ENCODE data around the gene SLBP.

Gene SLBP

DNA sequence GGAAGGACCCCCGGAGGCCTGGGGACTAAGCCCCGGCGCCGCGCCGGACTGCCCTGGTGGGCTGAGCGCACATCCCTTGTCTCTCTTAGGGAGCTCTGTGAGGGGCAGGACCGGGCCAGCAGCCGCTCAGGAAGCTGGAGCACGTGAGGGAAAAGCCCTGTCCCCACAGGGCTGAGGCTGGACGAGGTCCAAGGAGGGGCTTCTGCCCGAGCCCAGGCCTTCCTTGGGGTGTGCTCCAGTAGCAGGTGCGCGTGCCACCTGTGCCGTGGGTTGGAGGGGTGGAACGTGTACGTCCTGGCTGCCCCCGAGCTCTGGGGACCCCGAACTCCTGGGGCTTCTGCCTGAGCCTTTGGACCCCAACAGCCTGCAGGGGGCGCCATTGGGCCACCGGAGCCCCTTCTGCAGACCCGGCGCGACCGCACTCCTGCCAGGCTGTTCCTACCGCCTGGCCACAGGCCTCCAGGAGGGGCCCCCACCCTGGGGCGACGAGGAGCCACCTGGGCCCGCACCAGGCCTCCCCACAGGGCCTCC is 36.4 kb upstream of the SLBP start:
- no peak for DNase-seq

DNA sequence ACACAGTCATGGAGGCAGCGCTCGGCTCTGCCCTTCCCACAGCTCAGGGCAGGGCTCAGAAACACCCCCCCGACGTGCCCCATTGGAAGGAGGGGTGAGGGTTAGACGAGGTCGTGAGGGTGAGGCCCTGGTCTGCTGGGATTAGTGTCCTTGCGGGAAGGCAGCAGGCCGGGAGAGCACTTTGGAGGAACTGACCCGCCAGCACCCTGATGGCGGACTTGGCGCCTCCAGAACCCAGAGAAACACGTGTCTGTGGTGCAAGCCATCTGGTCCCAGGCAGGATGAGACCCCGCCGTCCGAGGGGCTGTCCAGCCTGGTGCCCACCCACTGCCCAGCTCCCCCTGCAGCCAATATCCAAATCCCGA is 35.5 kb upstream of the SLBP start:
- DNase-seq: no peak

DNA sequence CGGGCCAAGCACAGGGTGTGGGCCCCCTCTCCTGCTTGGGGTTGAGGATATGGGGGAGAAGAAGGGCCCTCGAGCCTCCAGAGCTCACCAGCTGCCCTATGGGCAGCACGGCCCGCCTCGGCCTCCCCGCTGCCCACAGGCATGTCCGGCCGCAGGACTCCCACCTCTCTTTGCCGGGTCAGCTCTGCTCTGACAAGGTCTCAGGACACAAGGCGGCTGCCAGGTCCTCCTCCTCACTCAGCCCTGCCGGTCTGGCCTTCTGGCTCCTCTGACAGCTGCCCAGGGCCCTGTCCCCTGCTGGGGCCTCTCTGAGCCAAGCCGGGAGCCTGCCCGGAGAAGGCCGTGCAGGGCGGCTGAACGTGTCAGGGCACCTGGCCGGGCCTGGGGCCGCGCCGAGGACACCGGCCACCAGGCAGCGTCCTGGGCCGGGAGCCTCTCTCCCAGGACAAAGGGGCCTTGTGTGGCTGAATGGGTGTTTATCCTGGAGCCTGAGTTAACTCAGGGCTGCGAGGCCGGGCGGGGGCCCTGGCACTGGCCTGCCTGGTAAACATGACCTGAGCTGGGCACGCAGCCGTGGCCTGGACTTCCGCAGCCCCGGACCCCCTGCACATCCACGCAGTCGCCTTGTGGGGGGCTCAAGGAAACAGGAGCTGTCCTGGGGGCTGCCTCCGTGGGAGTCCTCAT is 34.9 kb upstream of the SLBP start:
- DNase-seq: peak in 1 of 2 experiments; percentile 35

GRCh38 chr4:1746265-1746691 is 34.2 kb upstream of the SLBP start:
- DNase-seq: no peak

GRCh38 chr4:1745697-1746096 is 33.6 kb upstream of the SLBP start:
- DNase-seq: no peak

- no peak for DNase-seq
Observed at GRCh38 chr4:1745165-1745564, 33.0 kb upstream of the SLBP start.

DNA sequence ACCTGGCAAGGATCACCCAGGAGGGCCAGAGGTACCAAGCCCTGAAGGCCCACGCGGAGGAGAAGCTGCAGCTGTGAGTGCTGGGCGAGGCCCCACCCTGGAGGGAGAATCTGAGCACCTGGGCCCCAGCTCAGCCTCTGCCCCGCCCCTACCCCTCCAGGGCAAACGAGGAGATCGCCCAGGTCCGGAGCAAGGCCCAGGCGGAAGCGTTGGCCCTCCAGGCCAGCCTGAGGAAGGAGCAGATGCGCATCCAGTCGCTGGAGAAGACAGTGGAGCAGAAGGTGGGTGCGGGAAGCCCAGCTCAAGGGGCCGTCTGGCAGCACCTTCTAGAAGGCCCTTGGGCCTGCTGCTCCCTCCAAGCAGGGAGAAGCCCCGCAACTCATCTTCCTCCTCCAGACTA is 32.4 kb upstream of the SLBP start:
- DNase-seq: no peak

GRCh38 chr4:1743975-1744374 is 31.9 kb upstream of the SLBP start:
- DNase-seq: no peak

DNA sequence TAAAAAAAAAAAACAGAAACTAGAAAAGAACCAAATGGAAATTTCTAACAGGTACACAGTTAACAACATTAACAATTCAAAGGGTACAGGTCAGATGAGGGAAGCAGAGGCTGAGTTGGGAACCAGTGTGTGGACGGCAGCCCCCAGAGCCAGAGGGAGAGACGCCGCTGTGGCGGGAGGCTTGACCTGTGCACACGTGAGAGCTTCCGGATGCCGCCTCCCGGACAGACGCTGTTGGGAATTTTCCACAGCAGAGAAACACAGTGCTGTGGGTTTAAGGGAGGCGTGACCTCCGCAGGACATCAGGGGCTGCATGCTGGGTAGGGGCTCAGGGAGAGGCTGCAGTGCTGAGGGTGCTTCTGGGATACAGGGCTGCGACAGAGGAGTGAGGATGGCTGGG is 31.4 kb upstream of the SLBP start:
- DNase-seq: no peak

DNA sequence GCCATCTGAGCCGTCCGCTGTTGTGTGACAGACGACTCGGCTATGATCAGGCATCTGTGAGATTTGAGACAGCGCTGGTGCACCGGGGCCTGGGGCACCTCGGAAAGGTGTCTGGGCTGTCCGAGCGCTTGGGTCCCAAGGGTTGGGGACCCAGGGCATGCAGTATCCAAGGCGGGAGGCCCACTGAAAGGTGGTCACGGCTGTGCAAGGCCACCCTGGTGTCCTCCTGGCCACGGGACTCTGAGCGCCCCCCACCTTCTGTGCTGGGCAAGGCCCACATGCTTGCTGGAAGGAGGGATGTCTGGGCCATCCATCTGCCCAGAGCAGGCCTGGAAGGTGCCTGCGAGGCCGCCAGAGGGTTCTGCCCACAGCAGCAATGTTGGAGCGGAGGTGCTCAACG is 29.1 kb upstream of the SLBP start:
- no peak for DNase-seq

DNA sequence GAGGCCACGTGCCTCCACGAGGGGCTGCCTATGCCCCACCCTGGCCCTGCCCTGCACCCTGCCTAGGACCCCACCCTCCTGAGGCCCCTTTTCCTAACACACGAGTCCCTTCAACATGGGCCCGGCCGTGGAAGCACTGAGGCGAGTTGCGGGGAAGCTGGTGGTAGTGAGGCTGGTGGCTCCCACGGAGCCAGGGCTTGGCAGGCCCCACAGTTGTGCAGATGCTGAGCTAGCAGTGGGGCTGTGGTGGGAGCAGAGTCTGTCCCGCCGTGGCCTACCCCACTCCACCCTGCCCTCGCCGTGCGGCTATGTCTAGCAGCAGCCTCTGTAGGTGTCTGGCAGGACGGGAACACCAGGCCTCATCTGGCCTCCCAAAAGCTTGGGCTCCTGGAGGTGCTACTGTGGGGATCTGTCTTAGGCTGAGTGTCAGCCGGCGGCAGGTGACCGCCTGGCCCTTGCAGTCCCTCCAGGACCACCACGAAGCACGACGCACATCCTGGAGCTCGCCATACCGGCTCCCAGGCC is 28.0 kb upstream of the SLBP start:
- no peak for DNase-seq

DNA sequence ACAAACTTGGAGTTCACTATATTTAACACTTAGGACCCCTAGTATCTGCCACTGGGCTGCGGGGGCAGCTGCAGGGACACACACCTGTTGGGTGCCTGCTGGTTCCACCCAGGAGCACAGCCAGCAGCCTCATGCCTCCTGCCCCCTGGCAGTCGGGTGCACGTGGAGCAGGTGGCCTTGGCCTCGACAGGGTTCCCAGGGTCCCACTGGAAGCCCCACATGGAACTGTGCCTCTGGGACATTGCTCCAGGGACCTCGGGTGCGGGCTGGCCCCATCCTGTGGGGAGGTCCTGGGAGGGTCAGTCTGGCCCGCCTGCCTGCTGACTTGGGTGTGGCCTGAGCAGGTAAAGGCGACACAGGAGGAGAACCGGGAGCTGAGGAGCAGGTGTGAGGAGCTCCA is 27.2 kb upstream of the SLBP start:
- DNase-seq: no peak

GRCh38 chr4:1738410-1738809 is 26.3 kb upstream of the SLBP start:
- DNase-seq: no peak

GRCh38 chr4:1737666-1738065 is 25.5 kb upstream of the SLBP start:
- DNase-seq: no peak

DNA sequence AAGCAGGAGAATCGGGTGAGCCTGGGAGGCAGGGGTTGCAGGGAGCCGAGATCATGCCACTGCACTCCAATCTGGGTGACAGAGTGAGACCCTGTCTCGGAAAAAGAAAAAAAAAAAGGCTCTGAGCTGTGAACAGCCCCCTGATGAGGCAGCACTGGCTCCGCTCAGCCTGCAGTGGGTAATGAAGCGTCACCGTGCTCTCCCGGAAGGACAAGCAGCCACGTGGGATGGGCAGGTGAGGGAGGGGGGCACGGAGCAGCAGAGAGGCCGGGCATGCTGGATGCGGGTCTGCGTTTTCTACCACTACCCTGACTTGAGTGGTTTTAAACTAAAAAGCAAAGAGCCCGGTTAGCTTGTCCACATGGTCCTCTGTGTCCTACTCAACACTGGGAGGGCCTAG is 24.7 kb upstream of the SLBP start:
- no peak for DNase-seq

- no peak for DNase-seq
Observed at GRCh38 chr4:1735215-1735614, 23.1 kb upstream of the SLBP start.

DNA sequence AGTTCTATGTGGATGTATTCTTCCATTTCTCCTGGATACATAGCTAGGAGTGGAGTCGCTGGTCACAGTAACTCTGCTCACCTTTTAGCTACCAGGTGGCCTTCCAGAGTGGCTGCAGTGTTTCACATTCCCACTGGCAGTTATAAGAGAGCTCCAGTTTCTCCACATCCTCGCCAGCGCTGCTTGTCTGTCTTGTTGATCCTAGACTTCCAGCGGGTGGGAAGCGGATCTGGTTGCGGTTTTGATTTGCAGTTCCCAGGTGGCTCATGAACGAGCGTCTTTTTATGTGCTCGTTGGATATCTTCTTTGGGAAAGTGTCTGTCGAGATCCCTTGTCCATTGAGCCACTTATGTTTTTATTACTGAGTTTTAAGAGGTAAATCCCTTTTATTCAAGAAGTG is 20.8 kb upstream of the SLBP start:
- DNase-seq: no peak

- DNase-seq: no peak
Observed at GRCh38 chr4:1731180-1731579, 19.1 kb upstream of the SLBP start.

DNA sequence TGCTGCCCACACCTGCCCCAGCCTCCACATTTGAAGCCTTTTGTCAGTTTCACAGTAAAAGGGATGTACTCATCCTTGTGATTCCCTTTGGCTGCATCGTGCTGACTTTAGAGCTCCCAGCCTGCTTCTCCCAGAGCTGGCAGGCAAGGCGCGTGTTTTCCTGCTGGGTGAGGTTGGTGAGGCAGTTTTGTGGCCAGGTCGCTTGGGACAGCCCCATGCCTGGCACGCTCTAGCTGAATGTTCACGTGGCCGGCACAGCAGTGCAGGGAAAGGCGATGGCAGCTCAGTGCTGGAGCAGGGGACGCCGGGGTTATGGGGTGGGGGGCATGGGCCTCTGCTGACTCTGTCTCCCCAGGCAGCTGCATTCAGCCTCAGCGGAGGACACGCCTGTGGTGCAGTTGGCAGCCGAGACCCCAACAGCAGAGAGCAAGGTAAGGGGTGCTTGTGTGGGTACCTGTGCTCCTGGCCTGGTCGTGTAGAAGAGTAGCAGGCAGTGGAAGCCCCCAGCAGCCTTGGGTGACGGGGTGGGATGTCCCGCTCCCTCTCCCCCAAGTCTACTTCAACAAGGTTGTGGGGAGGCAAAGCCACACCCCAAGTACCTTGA is 18.5 kb upstream of the SLBP start:
- DNase-seq: no peak

GRCh38 chr4:1728061-1728980 is 16.2 kb upstream of the SLBP start:
- no peak for DNase-seq

- DNase-seq: no peak
Observed at GRCh38 chr4:1727117-1728031, 15.3 kb upstream of the SLBP start.

Measured in cerebellar nuclear complex (tissue), 1 donor.